Measurements from ENCODE around the gene BBLN. TPM values are rescaled to one million over a fixed set of nuclear protein-coding genes. Genes with fewer than 3 reads are reported as not detected.

Gene BBLN
- total RNA-seq, 4 donors from 2014 or later = 202 to 310 (median 243) TPM

GRCh38 chr9:128169925-128170324 lies 9.9 kb downstream of the BBLN start:
- Histone ChIP-seq H3K36me3 (peaks cover 2 to 100% (median 17%) of the 10 kb centered on the region in 3 donors), H3K27ac (no peak overlapping the region), H3K4me3 (no peak overlapping the region), H3K4me1 (no peaks in the 10 kb centered on the region), H3K9me3 (no peaks in the 10 kb centered on the region), H3K27me3 (no peaks in the 10 kb centered on the region)
- DNase-seq (ENCODE audit: low spot score in 2 of 2) = no peak
- WGBS, 2 donors = 88 to 90% methylated on average over 6 to 8 of the region's 8 CpGs
- TF ChIP-seq CTCF (IDR thresholded peaks at IDR 0.05) (no peak), POLR2A (IDR thresholded peaks at IDR 0.05) (no peak), EP300 (IDR thresholded peaks at IDR 0.05) (no peak)

DNA sequence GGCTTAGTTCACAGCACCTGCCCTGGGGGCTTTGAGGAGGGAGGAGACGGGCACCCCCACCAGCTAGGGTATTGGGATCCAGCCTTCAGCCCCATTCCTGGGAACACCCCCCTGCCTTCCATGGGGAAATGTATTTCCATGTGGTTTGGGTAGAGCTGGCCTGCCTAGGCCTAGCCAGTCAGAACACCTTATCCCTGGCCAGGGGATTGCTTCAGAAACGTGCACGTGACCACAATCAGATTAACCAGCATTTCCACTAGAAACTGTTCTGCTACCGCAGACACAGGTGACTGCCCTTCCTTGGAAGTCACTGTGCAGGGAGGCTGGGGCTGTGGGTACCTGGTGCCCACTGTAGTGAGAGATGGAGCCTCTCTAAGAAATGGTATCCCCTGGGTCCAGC lies 14.0 kb downstream of the BBLN start:
- Histone ChIP-seq H3K4me3 (no peak overlapping the region), H3K4me1 (no peaks in the 10 kb centered on the region), H3K36me3 (peaks cover 8 to 100% (median 25%) of the 10 kb centered on the region in 3 donors), H3K9me3 (peaks cover 0 to 4% (median 0%) of the 10 kb centered on the region in 4 donors), H3K27ac (no peak overlapping the region), H3K27me3 (no peaks in the 10 kb centered on the region)
- 97 to 100% methylated on average over 4 of the region's 4 CpGs for WGBS, 2 donors
- TF ChIP-seq CTCF (IDR thresholded peaks at IDR 0.05) = no peak
- no peak for TF ChIP-seq POLR2A (IDR thresholded peaks at IDR 0.05)
- TF ChIP-seq EP300 (IDR thresholded peaks at IDR 0.05) = no peak
- no peak for DNase-seq (ENCODE audit: low spot score in 2 of 2)

DNA sequence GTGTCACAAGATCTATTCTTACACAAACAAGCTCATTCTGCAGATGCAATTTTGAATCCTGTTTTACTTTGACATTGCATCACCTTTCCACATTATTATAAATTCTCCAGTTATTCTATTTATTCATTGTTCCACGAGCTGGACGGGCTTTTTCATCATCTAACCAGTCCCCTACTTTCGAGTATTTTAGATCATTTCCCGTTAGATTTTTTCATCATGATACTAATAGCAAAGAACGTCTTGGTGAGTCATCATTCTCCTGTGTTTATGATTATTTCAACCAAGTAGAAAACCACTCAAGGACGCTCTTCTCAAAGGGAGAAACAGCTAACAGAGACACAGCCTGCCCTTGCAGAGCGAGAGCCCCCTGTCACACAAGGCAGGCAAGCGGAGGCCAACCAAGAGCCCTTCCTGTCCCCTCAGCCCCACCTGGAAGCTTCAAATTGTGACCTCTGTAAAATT lies 15.1 kb downstream of the BBLN start:
- no peak overlapping the region for H3K27ac ChIP-seq
- 71 to 76% methylated on average over 8 of the region's 8 CpGs for WGBS, 2 donors

DNA sequence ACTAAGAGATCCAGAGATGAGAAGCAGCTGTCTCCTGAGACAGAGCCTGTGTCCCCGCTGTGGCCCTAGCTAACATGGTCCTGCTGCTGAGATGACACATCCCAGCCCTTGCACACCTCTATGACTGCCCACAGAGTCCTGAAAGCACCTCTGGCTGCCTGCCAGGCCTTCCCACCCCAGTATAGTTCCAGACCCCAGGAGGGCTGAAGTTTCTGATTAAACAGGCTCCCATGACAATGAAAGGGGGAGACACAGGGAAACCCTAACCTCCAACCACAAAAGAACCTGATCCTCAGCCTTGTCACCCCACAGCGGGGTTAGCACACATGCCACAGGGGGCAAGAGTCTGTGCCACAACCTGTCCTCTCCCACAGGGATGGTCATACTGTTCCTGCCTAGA lies 15.7 kb downstream of the BBLN start:
- TF ChIP-seq CTCF (IDR thresholded peaks at IDR 0.05) (no peak), EP300 (IDR thresholded peaks at IDR 0.05) (no peak), POLR2A (IDR thresholded peaks at IDR 0.05) (no peak)
- peaks cover 0 to 7% (median 0%) of the 10 kb centered on the region in 4 donors for H3K9me3 ChIP-seq
- no peaks in the 10 kb centered on the region for H3K4me1 ChIP-seq
- H3K27me3 ChIP-seq = no peaks in the 10 kb centered on the region
- 96 to 100% methylated on average over 2 of the region's 2 CpGs for WGBS, 2 donors
- peaks cover 13 to 100% (median 33%) of the 10 kb centered on the region in 3 donors for H3K36me3 ChIP-seq
- no peak overlapping the region for H3K27ac ChIP-seq
- DNase-seq (ENCODE audit: low spot score in 2 of 2) = no peak
- H3K4me3 ChIP-seq = no peak overlapping the region

More for the DNA sequence above, 15.1 kb downstream of the BBLN start:
- no peak for DNase-seq (ENCODE audit: low spot score in 2 of 2)
- Histone ChIP-seq H3K4me1 (no peaks in the 10 kb centered on the region), H3K9me3 (peaks cover 0 to 7% (median 0%) of the 10 kb centered on the region in 4 donors), H3K36me3 (peaks cover 13 to 100% (median 29%) of the 10 kb centered on the region in 3 donors), H3K4me3 (no peak overlapping the region), H3K27me3 (no peaks in the 10 kb centered on the region)
- no peak for TF ChIP-seq EP300 (IDR thresholded peaks at IDR 0.05)
- TF ChIP-seq CTCF (IDR thresholded peaks at IDR 0.05) = no peak
- no peak for TF ChIP-seq POLR2A (IDR thresholded peaks at IDR 0.05)

DNA sequence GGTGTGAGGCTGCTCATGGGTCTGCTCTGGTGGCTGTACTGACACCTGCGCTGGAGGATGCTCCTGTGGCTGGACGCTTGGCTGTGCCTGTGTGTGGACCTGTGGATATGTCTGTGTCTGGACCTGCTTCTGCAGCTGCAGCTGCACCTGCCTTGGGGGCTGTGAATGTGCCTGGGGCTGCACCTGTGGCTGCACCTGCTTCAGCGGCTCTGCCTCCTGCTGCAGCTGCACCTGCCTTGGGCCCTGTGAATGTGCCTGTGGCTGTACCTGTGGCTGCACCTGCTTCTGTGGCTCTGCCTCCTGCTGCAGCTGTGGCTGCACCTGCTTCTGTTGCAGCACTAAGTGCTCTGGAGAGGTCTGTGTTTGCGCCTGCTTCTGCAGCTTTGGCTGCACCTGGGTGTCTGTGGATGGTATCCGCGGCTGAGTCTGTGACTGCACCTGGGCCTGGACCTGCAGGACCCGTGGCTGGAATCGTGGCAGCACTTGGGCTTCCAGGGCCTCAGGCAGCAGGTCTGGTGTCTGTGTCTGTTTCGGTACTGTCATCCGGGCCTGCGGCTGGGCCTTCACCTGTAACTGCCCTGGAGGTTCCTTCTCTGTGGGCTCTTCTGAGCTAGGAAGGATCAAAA lies 18.9 kb downstream of the BBLN start:
- no peak for DNase-seq (ENCODE audit: low spot score in 2 of 2)
- TF ChIP-seq EP300 (IDR thresholded peaks at IDR 0.05) = no peak
- TF ChIP-seq POLR2A (IDR thresholded peaks at IDR 0.05) = no peak
- TF ChIP-seq CTCF (IDR thresholded peaks at IDR 0.05) = no peak
- peaks cover 0 to 7% (median 0%) of the 10 kb centered on the region in 4 donors for H3K9me3 ChIP-seq
- WGBS, 2 donors = 95 to 98% methylated on average over 9 to 10 of the region's 11 CpGs
- H3K4me3 ChIP-seq = no peak overlapping the region
- H3K27ac ChIP-seq = no peak overlapping the region
- no peaks in the 10 kb centered on the region for H3K4me1 ChIP-seq
- H3K27me3 ChIP-seq = no peaks in the 10 kb centered on the region
- H3K36me3 ChIP-seq = peaks cover 13 to 91% (median 41%) of the 10 kb centered on the region in 3 donors
